Measurements from ENCODE around the gene NCR1.

DNA sequence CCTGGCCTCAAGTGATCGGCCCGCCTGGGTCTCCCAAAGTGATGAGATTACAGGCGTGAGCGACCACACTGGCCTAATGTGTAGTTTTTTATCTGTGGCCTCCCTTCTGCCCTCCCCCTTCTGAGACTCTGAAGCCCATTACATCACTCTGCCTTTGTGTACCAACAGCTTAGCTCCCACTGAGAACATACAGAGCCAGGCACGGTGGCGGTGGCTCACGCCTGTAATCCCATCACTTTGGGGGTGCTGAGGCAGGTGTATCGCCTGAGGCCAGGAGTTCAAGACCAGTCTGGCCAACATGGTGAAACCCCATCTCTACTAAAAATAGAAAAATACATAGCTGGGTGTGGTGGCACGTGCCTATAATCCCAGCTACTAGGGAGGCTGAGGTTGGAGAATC lies 12.6 kb downstream of the NCR1 start:
- TF ChIP-seq, protein P1, sequence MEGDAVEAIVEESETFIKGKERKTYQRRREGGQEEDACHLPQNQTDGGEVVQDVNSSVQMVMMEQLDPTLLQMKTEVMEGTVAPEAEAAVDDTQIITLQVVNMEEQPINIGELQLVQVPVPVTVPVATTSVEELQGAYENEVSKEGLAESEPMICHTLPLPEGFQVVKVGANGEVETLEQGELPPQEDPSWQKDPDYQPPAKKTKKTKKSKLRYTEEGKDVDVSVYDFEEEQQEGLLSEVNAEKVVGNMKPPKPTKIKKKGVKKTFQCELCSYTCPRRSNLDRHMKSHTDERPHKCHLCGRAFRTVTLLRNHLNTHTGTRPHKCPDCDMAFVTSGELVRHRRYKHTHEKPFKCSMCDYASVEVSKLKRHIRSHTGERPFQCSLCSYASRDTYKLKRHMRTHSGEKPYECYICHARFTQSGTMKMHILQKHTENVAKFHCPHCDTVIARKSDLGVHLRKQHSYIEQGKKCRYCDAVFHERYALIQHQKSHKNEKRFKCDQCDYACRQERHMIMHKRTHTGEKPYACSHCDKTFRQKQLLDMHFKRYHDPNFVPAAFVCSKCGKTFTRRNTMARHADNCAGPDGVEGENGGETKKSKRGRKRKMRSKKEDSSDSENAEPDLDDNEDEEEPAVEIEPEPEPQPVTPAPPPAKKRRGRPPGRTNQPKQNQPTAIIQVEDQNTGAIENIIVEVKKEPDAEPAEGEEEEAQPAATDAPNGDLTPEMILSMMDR (IDR thresholded peaks at IDR 0.05), result no peak
- TF ChIP-seq EZH2 (IDR thresholded peaks at IDR 0.05; ENCODE audit: borderline replicate concordance, insufficient read depth, low read depth, low read length, poor library complexity, severe bottlenecking), result no peak

All from B cell (primary cell).